Coronary artery (tissue), 2 donors: ENCODE data around the gene SERPIND1.
"Not testable (repeated sequence)": the region's sequence is repeated elsewhere in the genome, so short reads cannot be mapped to it uniquely, and the experiment has no call there.

Experiments used
- DNase-seq: peaks from one replicate; pipeline ENCODE4 v3.0.0-alpha.2; 2017; ENCODE audit warnings: low spot score
- H3K27ac ChIP-seq, 2 donors: fragments of 200-600 bp; sonication (generic); one replicate each; pipeline ENCODE4 v1.5.1; 2016 to 2019
- H3K4me3 ChIP-seq: fragments of 200-600 bp; sonication (generic); 2 replicates; pipeline ENCODE4 v1.5.1; 2016; ENCODE audit warnings: mild to moderate bottlenecking, moderate library complexity
- TF ChIP-seq, protein P1 (sequence below): fragments of 200-600 bp; sonication (generic); IDR thresholded peaks from one replicate; pipeline ENCODE4 v1.5.1; 2019; ENCODE audit warnings: antibody characterized with exemption

Gene SERPIND1

DNA sequence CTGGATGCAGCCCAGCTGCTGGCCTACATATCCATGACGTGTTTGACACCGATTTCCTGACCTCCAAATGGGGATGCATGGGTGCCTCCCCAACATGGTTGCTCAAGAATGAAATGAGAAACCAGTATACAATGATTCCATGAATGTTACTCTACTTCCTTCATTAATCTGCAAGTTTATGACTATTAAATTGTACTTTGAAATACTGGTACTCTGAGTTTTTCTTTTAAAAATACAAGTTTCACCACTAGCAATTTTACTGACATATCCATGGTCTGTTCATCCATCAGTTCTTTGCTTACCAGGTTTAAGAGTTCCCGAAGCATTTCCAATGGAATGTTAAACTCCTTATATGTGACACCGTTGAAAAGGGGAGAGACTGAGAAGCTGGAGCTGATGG, 39.1 kb downstream of the SERPIND1 start:
- no peak overlapping the region for H3K27ac ChIP-seq
- no peak for DNase-seq
- no peak overlapping the region for H3K4me3 ChIP-seq
- TF ChIP-seq, protein P1, sequence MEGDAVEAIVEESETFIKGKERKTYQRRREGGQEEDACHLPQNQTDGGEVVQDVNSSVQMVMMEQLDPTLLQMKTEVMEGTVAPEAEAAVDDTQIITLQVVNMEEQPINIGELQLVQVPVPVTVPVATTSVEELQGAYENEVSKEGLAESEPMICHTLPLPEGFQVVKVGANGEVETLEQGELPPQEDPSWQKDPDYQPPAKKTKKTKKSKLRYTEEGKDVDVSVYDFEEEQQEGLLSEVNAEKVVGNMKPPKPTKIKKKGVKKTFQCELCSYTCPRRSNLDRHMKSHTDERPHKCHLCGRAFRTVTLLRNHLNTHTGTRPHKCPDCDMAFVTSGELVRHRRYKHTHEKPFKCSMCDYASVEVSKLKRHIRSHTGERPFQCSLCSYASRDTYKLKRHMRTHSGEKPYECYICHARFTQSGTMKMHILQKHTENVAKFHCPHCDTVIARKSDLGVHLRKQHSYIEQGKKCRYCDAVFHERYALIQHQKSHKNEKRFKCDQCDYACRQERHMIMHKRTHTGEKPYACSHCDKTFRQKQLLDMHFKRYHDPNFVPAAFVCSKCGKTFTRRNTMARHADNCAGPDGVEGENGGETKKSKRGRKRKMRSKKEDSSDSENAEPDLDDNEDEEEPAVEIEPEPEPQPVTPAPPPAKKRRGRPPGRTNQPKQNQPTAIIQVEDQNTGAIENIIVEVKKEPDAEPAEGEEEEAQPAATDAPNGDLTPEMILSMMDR: no peak

DNA sequence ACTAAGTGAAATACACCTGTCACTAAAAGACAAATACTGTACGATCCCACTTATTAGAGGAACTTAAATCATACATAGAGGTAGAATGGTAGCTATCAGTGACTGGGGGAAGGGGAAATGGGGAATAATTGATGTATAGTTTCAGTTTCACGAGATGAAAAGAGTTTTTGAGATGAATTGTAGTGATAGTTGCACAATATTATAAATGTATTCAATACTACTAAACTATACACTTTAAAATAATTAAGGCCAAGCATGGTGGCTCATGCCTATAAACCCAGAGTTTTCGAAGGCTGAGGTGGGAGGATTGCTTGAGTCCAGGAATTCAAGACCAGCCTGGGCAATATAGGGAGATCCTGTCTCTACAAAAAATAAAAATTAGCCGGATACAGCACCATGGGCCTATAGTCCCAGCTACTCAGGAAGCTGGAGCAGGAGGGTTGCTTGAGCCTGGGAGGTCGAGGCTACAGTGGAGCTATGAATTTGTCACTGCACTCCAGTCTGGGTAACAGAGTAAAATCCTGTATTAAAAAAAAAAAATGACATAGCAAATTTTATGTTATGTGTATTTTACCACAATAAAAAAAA, 40.4 kb downstream of the SERPIND1 start:
- TF ChIP-seq, protein P1: no peak
- DNase-seq: no peak
- Histone ChIP-seq H3K4me3 (no peak overlapping the region), H3K27ac (no peak overlapping the region)

DNA sequence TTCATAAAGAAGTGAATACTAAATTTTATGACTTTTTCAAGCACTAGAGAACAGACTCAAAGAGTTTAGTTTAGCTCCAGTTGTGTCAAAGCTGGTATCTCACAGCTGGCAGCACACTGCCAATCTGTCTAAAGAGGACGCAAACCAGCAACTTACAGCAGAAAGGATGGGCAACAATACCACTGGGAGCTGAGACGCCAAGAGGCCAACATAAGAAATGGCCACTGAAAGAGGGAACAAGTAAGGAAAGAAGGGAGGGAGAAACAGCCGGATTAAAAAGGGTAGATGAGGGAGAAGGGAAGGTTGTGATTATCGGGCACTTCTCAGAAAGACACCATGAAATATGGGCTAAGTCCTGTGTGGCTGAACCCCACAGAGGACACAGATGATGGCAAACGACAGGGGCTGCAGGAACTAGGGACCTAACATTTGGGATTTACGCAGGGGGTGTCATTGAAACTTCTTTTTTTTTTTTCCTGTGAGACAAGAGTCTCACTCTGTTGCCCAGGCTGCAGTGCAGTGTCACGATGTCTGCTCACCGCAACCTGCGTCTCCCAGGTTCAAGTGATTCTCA, 41.7 kb downstream of the SERPIND1 start:
- H3K27ac ChIP-seq: no peak overlapping the region
- DNase-seq: no peak
- TF ChIP-seq, protein P1: no peak
- H3K4me3 ChIP-seq: no peak overlapping the region

DNA sequence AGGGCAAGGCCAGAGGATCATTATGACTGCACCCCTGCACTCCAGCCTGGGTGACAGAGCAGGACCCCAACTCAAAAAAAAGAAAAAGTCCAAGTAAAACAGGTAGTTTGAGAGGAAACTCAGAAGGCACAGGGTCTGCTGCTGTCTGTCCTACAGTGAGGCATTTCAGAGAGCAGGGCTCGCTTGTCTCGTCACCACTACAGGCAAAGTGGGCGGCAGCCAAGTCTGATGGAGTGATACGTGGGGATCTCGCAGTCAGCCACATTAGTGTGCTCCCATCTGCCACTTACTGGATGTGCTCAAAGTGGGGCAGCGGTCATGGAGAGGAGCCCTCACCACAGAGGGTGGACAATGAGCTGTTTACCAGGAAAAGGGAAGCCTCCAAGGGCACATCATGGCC, 42.6 kb downstream of the SERPIND1 start:
- no peak for DNase-seq
- TF ChIP-seq, protein P1: no peak
- no peak overlapping the region for H3K27ac ChIP-seq
- no peak overlapping the region for H3K4me3 ChIP-seq

DNA sequence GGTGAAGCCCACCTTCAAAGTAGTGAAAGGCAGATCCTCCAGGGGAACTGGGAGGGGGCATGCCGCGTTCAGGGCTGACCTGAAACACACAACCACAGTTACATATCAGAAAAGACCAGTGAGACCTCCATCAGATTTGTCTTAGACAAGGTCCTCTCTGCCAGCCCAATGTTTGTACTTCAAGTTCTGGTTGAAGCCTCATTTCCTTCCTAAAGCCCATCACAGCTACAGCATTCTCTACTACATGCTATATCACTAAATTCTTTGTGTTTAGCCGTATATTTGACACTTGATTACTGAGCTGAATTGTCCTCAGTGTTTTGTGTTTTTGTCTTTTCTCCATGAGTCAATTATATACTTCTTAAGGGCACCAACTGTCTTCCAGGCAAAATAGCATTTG, 44.6 kb downstream of the SERPIND1 start:
- TF ChIP-seq, protein P1: no peak
- DNase-seq: no peak
- Histone ChIP-seq H3K4me3 (no peak overlapping the region), H3K27ac (no peak overlapping the region)

DNA sequence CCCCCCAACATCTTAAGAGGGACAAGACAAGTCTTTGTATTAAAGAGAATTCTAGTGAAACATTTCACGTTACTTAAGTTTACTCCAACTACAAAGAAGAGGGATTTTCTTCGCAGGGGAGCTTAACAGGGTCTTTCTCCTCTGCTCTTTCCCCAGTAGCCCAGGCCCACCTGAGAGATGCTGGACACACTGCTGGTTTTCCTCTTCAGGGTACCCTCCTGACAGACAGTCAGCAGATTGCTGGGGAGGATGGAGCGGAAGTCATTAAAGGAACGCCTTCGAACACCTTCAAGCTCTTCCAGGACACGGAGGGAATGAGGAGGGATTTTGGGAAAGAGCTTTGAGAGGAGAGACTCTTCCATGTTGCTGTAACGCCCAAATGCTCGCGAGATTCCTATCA, 45.6 kb downstream of the SERPIND1 start:
- H3K4me3 ChIP-seq: no peak overlapping the region
- no peak for DNase-seq
- H3K27ac ChIP-seq: no peak overlapping the region
- TF ChIP-seq, protein P1: no peak

DNA sequence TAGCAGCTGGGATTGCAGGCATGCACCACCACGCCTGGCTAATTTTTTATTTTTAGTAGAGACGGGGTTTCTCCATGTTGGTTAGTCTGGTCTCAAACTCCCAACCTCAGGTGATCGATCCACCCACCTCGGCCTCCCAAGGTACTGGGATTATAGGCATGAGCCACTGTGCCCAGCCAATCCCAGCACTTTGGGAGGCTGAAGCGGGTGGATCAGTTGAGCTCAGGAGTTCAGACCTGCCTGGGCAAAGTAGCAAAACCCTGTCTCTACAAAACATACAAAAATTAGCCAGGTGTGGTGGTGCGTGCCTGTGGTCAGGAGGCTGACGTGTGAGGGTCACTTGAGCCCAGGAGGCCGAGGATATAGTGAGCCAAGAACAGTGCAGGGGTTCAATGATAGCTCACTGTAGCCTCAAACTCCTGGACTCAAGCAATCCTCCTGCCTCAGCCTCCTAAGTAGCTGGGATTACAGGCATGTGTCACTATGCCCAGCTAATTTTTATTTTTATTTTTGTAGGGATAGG, 47.9 kb downstream of the SERPIND1 start:
- H3K27ac ChIP-seq, DNase-seq, H3K4me3 ChIP-seq: not testable (repeated sequence)
